Fibroblast of the aortic adventitia (primary cell): ENCODE measurements around the gene MAP6. TPM values are rescaled to one million over a fixed set of nuclear protein-coding genes. Genes with fewer than 3 reads are reported as not detected.

Experiments used
- DNase-seq: peaks from one replicate; pipeline ENCODE4 v3.0.0-alpha.2; 2010; ENCODE audit warnings: low read depth
- H3K4me3 ChIP-seq: 2 replicates; pipeline ENCODE4 v1.5.1; 2011; ENCODE audit warnings: low read depth, mild to moderate bottlenecking, control low read depth, low read length, moderate library complexity
- total RNA-seq: library from RNA; depleted of rRNA; stranded (reverse); fragments of >200 nt; gene quantifications from 2 replicates; pipeline ENCODE4 v1.2.3, GENCODE V29; 2012; ENCODE audit warnings: low replicate concordance
- TF ChIP-seq, protein P1 (sequence below): IDR thresholded peaks from 2 replicates; pipeline ENCODE4 v1.5.1; 2011; ENCODE audit warnings: mild to moderate bottlenecking, low read length, control low read depth, inconsistent platforms; ENCODE audit not compliant: insufficient read depth

Gene MAP6
- total RNA-seq, 1 donor = 10.0 TPM

DNA sequence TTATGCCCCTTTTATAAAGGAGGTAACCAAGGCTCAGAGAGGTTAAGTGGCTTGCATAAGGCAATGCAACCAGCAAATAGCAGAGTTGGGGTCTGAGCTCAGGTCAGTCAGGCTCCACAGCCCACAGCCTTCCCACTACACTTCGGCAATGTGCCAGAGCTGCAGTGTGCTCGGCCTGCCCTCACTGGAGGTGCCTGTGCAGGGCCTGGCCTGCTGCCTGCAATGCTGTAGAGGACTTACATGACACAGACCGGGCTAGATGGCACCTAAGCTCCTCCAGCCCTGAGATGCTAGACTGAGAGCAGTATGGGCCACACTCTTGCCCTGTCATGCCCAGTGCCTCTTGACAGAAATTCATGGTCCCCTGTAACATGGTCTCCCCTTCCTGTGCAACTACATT is 57.0 kb downstream of the MAP6 start:
- TF ChIP-seq, protein P1, sequence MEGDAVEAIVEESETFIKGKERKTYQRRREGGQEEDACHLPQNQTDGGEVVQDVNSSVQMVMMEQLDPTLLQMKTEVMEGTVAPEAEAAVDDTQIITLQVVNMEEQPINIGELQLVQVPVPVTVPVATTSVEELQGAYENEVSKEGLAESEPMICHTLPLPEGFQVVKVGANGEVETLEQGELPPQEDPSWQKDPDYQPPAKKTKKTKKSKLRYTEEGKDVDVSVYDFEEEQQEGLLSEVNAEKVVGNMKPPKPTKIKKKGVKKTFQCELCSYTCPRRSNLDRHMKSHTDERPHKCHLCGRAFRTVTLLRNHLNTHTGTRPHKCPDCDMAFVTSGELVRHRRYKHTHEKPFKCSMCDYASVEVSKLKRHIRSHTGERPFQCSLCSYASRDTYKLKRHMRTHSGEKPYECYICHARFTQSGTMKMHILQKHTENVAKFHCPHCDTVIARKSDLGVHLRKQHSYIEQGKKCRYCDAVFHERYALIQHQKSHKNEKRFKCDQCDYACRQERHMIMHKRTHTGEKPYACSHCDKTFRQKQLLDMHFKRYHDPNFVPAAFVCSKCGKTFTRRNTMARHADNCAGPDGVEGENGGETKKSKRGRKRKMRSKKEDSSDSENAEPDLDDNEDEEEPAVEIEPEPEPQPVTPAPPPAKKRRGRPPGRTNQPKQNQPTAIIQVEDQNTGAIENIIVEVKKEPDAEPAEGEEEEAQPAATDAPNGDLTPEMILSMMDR = no peak
- no peak for DNase-seq
- no peak overlapping the region for H3K4me3 ChIP-seq

GRCh38 chr11:75606099-75606498 is 62.7 kb downstream of the MAP6 start:
- TF ChIP-seq, protein P1 = no peak
- H3K4me3 ChIP-seq = no peak overlapping the region
- no peak for DNase-seq

DNA sequence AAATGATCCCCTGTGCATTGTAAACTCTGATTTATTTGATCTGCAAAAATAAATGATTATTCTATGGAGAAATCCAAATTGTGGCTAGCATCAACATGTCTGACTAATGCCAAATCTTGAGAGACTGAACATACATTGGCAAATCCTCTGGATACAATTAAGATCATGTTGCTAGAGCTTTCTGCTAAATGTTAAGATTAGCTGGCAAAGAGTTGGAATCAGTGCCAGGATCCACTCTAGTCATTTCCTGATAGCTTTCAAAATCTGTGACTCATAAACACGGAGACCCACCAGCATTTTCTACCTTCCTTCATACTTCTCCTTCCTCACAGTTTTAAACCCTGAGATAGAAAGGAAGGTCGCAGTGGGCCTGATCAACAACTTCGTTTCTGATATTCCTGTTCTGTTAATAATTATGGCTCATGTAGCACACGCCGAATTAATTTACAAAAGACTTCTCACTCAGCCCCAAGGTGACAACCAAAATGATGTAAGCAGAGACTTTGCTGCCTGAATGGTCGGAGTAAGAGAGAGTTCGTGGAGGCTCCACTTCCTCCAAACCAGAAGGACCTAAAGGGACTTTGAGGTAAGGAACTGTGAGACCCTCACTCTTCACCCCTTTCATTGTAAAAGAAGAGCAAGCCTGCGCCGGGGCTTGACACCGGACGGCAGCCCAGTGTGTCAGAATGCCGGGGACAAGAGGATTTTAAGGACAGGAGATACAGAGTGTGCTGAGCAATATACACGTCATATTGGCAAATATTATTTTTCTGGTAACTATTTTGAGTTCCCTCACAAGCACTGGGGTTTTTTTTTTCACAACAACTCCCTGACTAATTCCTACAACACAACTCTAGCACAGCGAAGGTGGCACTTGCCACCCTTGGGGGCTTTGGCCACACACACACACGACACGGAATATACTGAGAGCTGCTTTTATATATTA is 64.8 kb downstream of the MAP6 start:
- DNase-seq = peak; percentile 97
- H3K4me3 ChIP-seq = peak overlapping the region; percentile 28
- TF ChIP-seq, protein P1 = no peak

DNA sequence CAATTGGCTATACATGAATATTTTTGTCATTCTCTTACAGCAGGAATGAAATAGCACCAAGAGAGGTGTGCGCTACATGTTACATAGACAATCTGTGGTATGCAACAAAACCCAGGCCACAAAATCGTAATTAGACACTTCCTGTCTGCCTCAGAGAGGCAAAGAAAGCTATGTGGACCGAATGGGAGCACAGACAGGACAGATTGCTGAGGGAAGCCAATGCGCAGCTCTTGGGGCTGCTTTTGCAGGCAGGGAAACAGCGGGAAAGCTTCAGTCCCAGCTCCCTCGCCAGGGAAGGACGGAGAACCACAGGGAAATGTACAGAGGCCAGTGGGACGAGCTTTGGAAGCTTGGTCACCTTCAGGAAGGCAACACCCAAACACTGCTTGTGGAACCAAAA is 65.9 kb downstream of the MAP6 start:
- no peak overlapping the region for H3K4me3 ChIP-seq
- TF ChIP-seq, protein P1 = no peak
- no peak for DNase-seq

DNA sequence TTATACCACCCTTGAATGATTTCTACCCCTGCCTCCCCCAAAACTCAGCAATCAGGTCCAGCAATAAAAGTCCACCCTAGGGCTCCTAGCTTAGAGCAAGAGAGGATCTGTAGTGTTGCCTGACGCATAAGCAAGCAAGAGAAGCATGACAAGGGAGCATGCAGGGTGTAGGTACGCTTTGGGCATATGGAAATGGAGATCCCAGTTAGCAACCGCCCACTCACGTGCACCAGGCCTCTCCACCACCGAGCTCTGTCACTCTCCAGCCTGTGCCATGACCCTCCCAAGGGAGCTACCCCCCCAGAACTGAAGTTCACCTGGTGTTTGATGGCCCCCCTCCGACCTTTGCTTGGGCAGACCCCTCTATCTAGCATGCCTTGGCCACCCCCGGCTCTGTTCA is 67.3 kb downstream of the MAP6 start:
- TF ChIP-seq, protein P1 = no peak
- no peak overlapping the region for H3K4me3 ChIP-seq
- DNase-seq = no peak

GRCh38 chr11:75600356-75600755 is 68.5 kb downstream of the MAP6 start:
- no peak overlapping the region for H3K4me3 ChIP-seq
- DNase-seq = no peak
- TF ChIP-seq, protein P1 = no peak
